Stomach (tissue), 9 donors: ENCODE measurements around the gene RARG. TPM values are rescaled to one million over a fixed set of nuclear protein-coding genes. Genes with fewer than 3 reads are reported as not detected.

Experiments used
- DNase-seq, 2 donors: peaks; one replicate each; pipeline versions ENCODE4 v3.0.0 to v3.0.0-alpha.2; 2013 to 2019
- H3K27ac ChIP-seq, 5 donors: fragments of 200-600 bp in 4 of 5; sonication (generic) in 4 of 5; one replicate each; pipeline ENCODE4 v1.5.1; 2013 to 2019; ENCODE audit warnings: mild to moderate bottlenecking in 1 of 5, moderate library complexity in 1 of 5
- H3K27me3 ChIP-seq, 3 donors: fragments of 200-600 bp; sonication (generic); one replicate each; pipeline ENCODE4 v1.5.1; 2017 to 2019; ENCODE audit warnings: mixed run types in 1 of 3
- H3K36me3 ChIP-seq, 4 donors: fragments of 200-600 bp; sonication (generic); 1 replicate in 3 of 4; 2 replicates in 1 of 4; pipeline ENCODE4 v1.5.1; 2016 to 2019
- H3K4me1 ChIP-seq, 4 donors: fragments of 200-600 bp; sonication (generic); one replicate each; pipeline ENCODE4 v1.5.1; 2016 to 2019
- H3K4me3 ChIP-seq, 4 donors: fragments of 200-600 bp; sonication (generic) in 3 of 4; one replicate each; pipeline ENCODE4 v1.5.1; 2016 to 2019; ENCODE audit warnings: mild to moderate bottlenecking in 1 of 4
- H3K9me3 ChIP-seq, 4 donors: fragments of 200-600 bp; sonication (generic); one replicate each; pipeline ENCODE4 v1.5.1; 2016 to 2019
- EP300 ChIP-seq: sonication (generic); formaldehyde crosslinking; IDR thresholded peaks from one replicate; pipeline ENCODE4 v1.6.1; 2017; ENCODE audit warnings: antibody characterized with exemption
- POLR2A ChIP-seq, 4 donors: fragments of 450-650 bp; IDR thresholded peaks; one replicate each; pipeline ENCODE4 v1.6.1; 2016; ENCODE audit warnings: antibody characterized with exemption in 4 of 4, control low read depth in 2 of 4, mild to moderate bottlenecking in 1 of 4, moderate library complexity in 1 of 4
- POLR2AphosphoS5 ChIP-seq, 3 donors: sonication (generic); formaldehyde crosslinking; IDR thresholded peaks; one replicate each; pipeline ENCODE4 v1.6.1; 2016; ENCODE audit warnings: antibody characterized with exemption in 3 of 3
- WGBS, 5 donors: extraction: QIAGEN DNeasy Blood & Tissue Kit in 3 of 5; methylation state at CpG; one replicate each; pipeline versions ENCODE4 v1.1.5 to v1.1.7; 2013 to 2018; 5-methylcytosine and 5-hydroxymethylcytosine counted together
- intact Hi-C: fragments of 100-400 bp; cut with DNase I; formaldehyde crosslinking; loops from one replicate; pipeline ENCODE4 v1.15.1; 2023; ENCODE audit warnings: low total_unique reads
- polyA plus RNA-seq, 3 donors: library from polyadenylated mRNA; stranded (reverse); fragments of 200-250 nt; gene quantifications; one replicate each; pipeline ENCODE4 v1.2.3, GENCODE V29; 2013
- total RNA-seq, 5 donors: library from RNA; depleted of rRNA; stranded (reverse); fragments of >200 nt; gene quantifications; one replicate each; pipeline versions ENCODE4 v1.1.0 to v1.2.3, GENCODE V29; 2014 to 2016
- TF ChIP-seq, protein P1 (sequence below), 7 experiments: fragments of 450-650 bp in 4 of 7; fragments of 200-600 bp in 3 of 7; sonication (generic) in 3 of 7; IDR thresholded peaks; one replicate each; pipeline ENCODE4 v1.5.1; 2016 to 2019; ENCODE audit warnings: antibody characterized with exemption in 7 of 7, control low read depth in 2 of 7, mild to moderate bottlenecking in 1 of 7
- donor health status: healthy with polysubstance abuse.
- donor health status: Bipolar disorder and iron deficiency.
- donor health status: healthy.

Gene RARG
- total and polyA plus RNA-seq, 8 donors: 2.0 to 37.7 (median 9.6) TPM

- TF ChIP-seq POLR2AphosphoS5 (IDR thresholded peaks at IDR 0.05): no peak
- TF ChIP-seq POLR2A (IDR thresholded peaks at IDR 0.05): no peak
- TF ChIP-seq, protein P1, sequence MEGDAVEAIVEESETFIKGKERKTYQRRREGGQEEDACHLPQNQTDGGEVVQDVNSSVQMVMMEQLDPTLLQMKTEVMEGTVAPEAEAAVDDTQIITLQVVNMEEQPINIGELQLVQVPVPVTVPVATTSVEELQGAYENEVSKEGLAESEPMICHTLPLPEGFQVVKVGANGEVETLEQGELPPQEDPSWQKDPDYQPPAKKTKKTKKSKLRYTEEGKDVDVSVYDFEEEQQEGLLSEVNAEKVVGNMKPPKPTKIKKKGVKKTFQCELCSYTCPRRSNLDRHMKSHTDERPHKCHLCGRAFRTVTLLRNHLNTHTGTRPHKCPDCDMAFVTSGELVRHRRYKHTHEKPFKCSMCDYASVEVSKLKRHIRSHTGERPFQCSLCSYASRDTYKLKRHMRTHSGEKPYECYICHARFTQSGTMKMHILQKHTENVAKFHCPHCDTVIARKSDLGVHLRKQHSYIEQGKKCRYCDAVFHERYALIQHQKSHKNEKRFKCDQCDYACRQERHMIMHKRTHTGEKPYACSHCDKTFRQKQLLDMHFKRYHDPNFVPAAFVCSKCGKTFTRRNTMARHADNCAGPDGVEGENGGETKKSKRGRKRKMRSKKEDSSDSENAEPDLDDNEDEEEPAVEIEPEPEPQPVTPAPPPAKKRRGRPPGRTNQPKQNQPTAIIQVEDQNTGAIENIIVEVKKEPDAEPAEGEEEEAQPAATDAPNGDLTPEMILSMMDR (IDR thresholded peaks at IDR 0.05): no peak
- no peak for TF ChIP-seq EP300
- DNase-seq: no peak
- WGBS, 5 donors: 88 to 99% (median 98%) methylated on average over 3 of the region's 3 CpGs
- Histone ChIP-seq H3K9me3 (no peaks in the 10 kb centered on the region), H3K4me1 (peaks cover 5 to 32% (median 25%) of the 10 kb centered on the region in 4 donors), H3K27ac (no peak overlapping the region), H3K27me3 (no peaks in the 10 kb centered on the region), H3K4me3 (no peak overlapping the region), H3K36me3 (peaks cover 0 to 13% (median 10%) of the 10 kb centered on the region in 4 donors)
- intact Hi-C loops: no loop called here
These were observed 55.3 kb downstream of the RARG start for GRCh38 chr12:53176750-53177149.

- WGBS, 5 donors: 38 to 68% (median 54%) methylated on average over 4 of the region's 4 CpGs
- peak overlapping the region in 1 of 5 donors; percentile 16 for H3K27ac ChIP-seq
- H3K4me1 ChIP-seq: peaks cover 0 to 25% (median 17%) of the 10 kb centered on the region in 4 donors
- peaks cover 8 to 29% (median 26%) of the 10 kb centered on the region in 4 donors for H3K36me3 ChIP-seq
- no peaks in the 10 kb centered on the region for H3K9me3 ChIP-seq
- intact Hi-C loops: no loop called here
- H3K27me3 ChIP-seq: no peaks in the 10 kb centered on the region
- no peak overlapping the region for H3K4me3 ChIP-seq
- peak in 1 of 2 donors; percentile 47 for DNase-seq
- TF ChIP-seq, protein P1 (IDR thresholded peaks at IDR 0.05): peak in 2 of 7 experiments; percentile 15 to 52
- TF ChIP-seq POLR2A (IDR thresholded peaks at IDR 0.05) (no peak), POLR2AphosphoS5 (IDR thresholded peaks at IDR 0.05) (no peak), EP300 (no peak)
These were observed 57.0 kb downstream of the RARG start for GRCh38 chr12:53174881-53175491.

DNA sequence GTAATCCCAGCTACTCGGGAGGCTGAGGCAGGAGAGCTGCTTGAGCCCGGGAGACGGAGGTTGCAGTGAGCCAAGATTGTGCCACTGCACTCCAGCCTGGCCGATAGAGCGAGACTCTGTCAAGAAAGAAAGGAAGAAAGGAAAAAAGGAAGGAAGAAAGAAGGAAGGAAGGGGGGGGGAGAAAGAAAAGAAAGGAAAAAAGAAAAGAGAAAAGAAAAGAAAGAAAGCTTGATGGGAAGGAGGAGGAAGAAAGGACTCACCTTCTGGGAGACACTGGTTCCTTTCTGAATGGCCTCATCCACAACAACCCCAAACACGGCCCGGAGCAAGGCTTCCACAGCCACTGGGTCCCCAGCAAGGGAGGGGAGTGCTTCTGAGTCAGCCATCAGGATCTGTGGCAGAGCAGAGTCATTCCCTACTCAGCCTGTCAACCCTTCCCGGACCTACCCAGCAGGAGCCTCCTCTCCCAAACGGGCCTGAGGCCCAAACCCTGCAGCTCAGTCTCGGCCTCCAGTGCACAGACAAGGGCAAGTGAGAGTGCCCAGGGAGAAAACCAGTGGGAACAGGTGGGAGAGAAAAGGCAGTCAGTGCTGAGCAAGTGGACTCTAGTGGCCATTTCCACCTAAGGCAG lies 58.8 kb downstream of the RARG start:
- no peaks in the 10 kb centered on the region for H3K27me3 ChIP-seq
- no peak overlapping the region for H3K27ac ChIP-seq
- WGBS, 5 donors: 87 to 95% (median 92%) methylated on average over 10 of the region's 10 CpGs
- TF ChIP-seq, protein P1 (IDR thresholded peaks at IDR 0.05): no peak
- TF ChIP-seq EP300 (no peak), POLR2A (IDR thresholded peaks at IDR 0.05) (no peak), POLR2AphosphoS5 (IDR thresholded peaks at IDR 0.05) (no peak)
- H3K36me3 ChIP-seq: peaks cover 10 to 45% (median 34%) of the 10 kb centered on the region in 4 donors
- peaks cover 0 to 15% (median 12%) of the 10 kb centered on the region in 4 donors for H3K4me1 ChIP-seq
- no peak for DNase-seq
- intact Hi-C loops: no loop called here
- no peaks in the 10 kb centered on the region for H3K9me3 ChIP-seq
- no peak overlapping the region for H3K4me3 ChIP-seq

DNA sequence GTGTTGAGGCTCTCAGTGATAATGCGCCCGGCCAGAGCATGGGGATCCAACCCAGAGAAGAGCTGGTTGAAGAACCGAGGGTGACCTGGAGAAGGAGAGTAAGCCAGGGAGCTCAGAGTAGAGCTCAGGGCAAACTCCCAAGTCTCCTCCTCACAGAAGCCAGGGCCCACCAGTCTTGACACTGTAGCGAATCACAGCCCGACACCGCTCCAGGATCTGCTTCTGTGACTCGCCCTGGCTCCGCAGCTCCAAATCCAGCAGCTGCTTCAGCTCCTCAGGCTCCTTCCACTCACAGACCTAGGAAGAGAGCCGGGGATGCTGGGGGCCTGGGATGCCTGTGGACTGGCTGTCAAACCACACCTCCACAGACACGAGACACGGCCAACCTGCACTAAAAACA lies 59.7 kb downstream of the RARG start:
- Histone ChIP-seq H3K9me3 (no peaks in the 10 kb centered on the region), H3K27me3 (no peaks in the 10 kb centered on the region), H3K4me3 (no peak overlapping the region), H3K27ac (no peak overlapping the region), H3K4me1 (peaks cover 0 to 15% (median 12%) of the 10 kb centered on the region in 4 donors), H3K36me3 (peaks cover 10 to 45% (median 39%) of the 10 kb centered on the region in 4 donors)
- intact Hi-C loops: no loop called here
- 85 to 97% (median 94%) methylated on average over 11 of the region's 11 CpGs for WGBS, 5 donors
- TF ChIP-seq POLR2AphosphoS5 (IDR thresholded peaks at IDR 0.05) (no peak), POLR2A (IDR thresholded peaks at IDR 0.05) (no peak), EP300 (no peak)
- TF ChIP-seq, protein P1 (IDR thresholded peaks at IDR 0.05): no peak
- peak in 1 of 2 donors; percentile 29 for DNase-seq
